HepG2 (cell line): Measurements from ENCODE around the gene CTSA. TPM values are rescaled to one million over a fixed set of nuclear protein-coding genes. Genes with fewer than 3 reads are reported as not detected.

ENCODE experiments used
- BCL6 ChIP-seq: IDR thresholded peaks from 2 replicates; pipeline ENCODE4 v1.6.1; 2016; ENCODE audit warnings: missing genetic modification reagents, missing compliant biosample characterization
- BHLHE40 ChIP-seq: IDR thresholded peaks from 2 replicates; pipeline ENCODE4 v1.6.1; 2011; ENCODE audit warnings: low read length, improper control_type of control experiment
- CCDC6 ChIP-seq: sonication (generic); formaldehyde crosslinking; IDR thresholded peaks from 2 replicates; pipeline ENCODE4 v1.8.1; 2022; ENCODE audit warnings: mild to moderate bottlenecking, missing genetic modification reagents, moderate library complexity
- FOXM1 ChIP-seq: sonication (generic); formaldehyde crosslinking; IDR thresholded peaks from 2 replicates; pipeline ENCODE4 v1.5.0; 2020; ENCODE audit warnings: missing genetic modification reagents
- KAT7 ChIP-seq: IDR thresholded peaks from 2 replicates; pipeline ENCODE4 v1.6.1; 2018; ENCODE audit warnings: borderline replicate concordance, missing compliant biosample characterization
- KIAA2018 ChIP-seq: sonication (generic); formaldehyde crosslinking; IDR thresholded peaks from 2 replicates; pipeline ENCODE4 v1.5.0; 2020; ENCODE audit warnings: mild to moderate bottlenecking, missing genetic modification reagents, borderline replicate concordance
- MED13 ChIP-seq: sonication (generic); formaldehyde crosslinking; IDR thresholded peaks from 2 replicates; pipeline ENCODE4 v1.5.0; 2020; ENCODE audit warnings: missing genetic modification reagents
- MLXIP ChIP-seq: sonication (generic); formaldehyde crosslinking; IDR thresholded peaks from 2 replicates; pipeline ENCODE4 v1.9.0; 2021; ENCODE audit warnings: missing genetic modification reagents, borderline replicate concordance
- NFRKB ChIP-seq: fragments of 450-650 bp; IDR thresholded peaks from 2 replicates; pipeline ENCODE4 v1.6.1; 2017
- PREB ChIP-seq: sonication (generic); formaldehyde crosslinking; IDR thresholded peaks from 2 replicates; pipeline ENCODE4 v1.4.0; 2020; ENCODE audit warnings: missing genetic modification reagents
- SIN3A ChIP-seq: IDR thresholded peaks from 2 replicates; pipeline ENCODE4 v1.6.1; 2011; ENCODE audit warnings: low read depth, mild to moderate bottlenecking, control low read depth, low read length, borderline replicate concordance
- SOX6 ChIP-seq, 2 experiments: fragments of 450-650 bp in 1 of 2; sonication (generic) in 1 of 2; formaldehyde crosslinking in 1 of 2; IDR thresholded peaks; 2 replicates each; pipeline versions ENCODE4 v1.4.0 to v1.6.1; 2017 to 2020; ENCODE audit warnings: antibody characterized with exemption in 1 of 2, mild to moderate bottlenecking in 1 of 2, missing genetic modification reagents in 1 of 2
- ZBTB38 ChIP-seq: sonication (generic); formaldehyde crosslinking; IDR thresholded peaks from 2 replicates; pipeline ENCODE4 v1.5.1; 2020; ENCODE audit warnings: mild to moderate bottlenecking, missing genetic modification reagents
- ZC3H4 ChIP-seq: sonication (generic); formaldehyde crosslinking; IDR thresholded peaks from 2 replicates; pipeline ENCODE4 v1.4.0; 2020; ENCODE audit warnings: missing genetic modification reagents, borderline replicate concordance
- ZNF691 ChIP-seq: sonication (generic); formaldehyde crosslinking; IDR thresholded peaks from 2 replicates; pipeline ENCODE4 v1.4.0; 2020; ENCODE audit warnings: missing genetic modification reagents, low read depth, mild to moderate bottlenecking, borderline replicate concordance
- polyA plus RNA-seq, 8 experiments: library from polyadenylated mRNA; depleted of rRNA in 3 of 8; stranded (reverse) in 7 of 8; unstranded in 1 of 8; fragments of >200 nt; fragmentation: Illumina TruSeq in 4 of 8; extraction: Trizol in 4 of 8; gene quantifications; 2 replicates each; pipeline versions ENCODE4 v1.2.1 to v1.2.3, GENCODE V29; 2011 to 2016; ENCODE audit warnings: low read depth in 4 of 8, missing spikeins in 1 of 8, mixed read lengths in 1 of 8; ENCODE audit not compliant: insufficient read depth in 1 of 8
- total RNA-seq, 5 experiments: library from RNA; depleted of rRNA; stranded (reverse); fragments of >200 nt; fragmentation: Illumina TruSeq; extraction: Trizol; gene quantifications; 2 replicates each; pipeline ENCODE4 v1.2.3, GENCODE V29; 2016; ENCODE audit warnings: low read depth in 1 of 5

The CTSA gene
- total and polyA plus RNA-seq, 2 of the 13 experiments (the other 11 are each of a cell fraction or from before 2014, with no cell fraction given) = 202 to 231 TPM

- TF ChIP-seq SOX6 (IDR thresholded peaks at IDR 0.05) (no peak), SOX6 (CRISPR knock-in tag; IDR thresholded peaks at IDR 0.05) (peak; percentile 51; the same call in 1 of the 2 replicates), ZC3H4 (CRISPR knock-in tag) (peak; percentile 88), MLXIP (CRISPR knock-in tag) (peak; percentile 93), FOXM1 (CRISPR knock-in tag) (0 out of 2 replicates have a peak, but pooled peaks have one; percentile 59), BCL6 (CRISPR knock-in tag) (peak; percentile 81), ZNF691 (CRISPR knock-in tag) (peak; percentile 88; the same call in 1 of the 2 replicates), MED13 (CRISPR knock-in tag) (peak; percentile 85), NFRKB (peak; percentile 97), PREB (CRISPR knock-in tag) (no peak), KAT7 (CRISPR knock-in tag) (peak; percentile 83; the same call in 1 of the 2 replicates), KIAA2018 (peak; percentile 68; the same call in 1 of the 2 replicates), CCDC6 (CRISPR knock-in tag) (peak; percentile 92), BHLHE40 (peak; percentile 43), ZBTB38 (CRISPR knock-in tag) (peak; percentile 87), SIN3A (peak; percentile 97; the same call in 1 of the 2 replicates)
Observed at GRCh38 chr20:45934586-45935415, 43.7 kb downstream of the CTSA start, which contains the start of gene PCIF1 (continued).
